ENCODE results near the gene RIMBP2.
A peak's percentile ranks its signal among the peaks of the same experiment; 100 is the strongest.

Gene RIMBP2

GRCh38 chr12:130560321-130560720 is 155.8 kb downstream of the RIMBP2 start:
- no peak for DNase-seq

- DNase-seq = no peak
Measured at GRCh38 chr12:130559806-130560205, 156.3 kb downstream of the RIMBP2 start.

- no peak for DNase-seq
Measured at GRCh38 chr12:130557886-130558765, 158.0 kb downstream of the RIMBP2 start.

GRCh38 chr12:130557201-130557600 is 158.9 kb downstream of the RIMBP2 start:
- no peak for DNase-seq

GRCh38 chr12:130556486-130557055 is 159.5 kb downstream of the RIMBP2 start:
- DNase-seq = no peak

GRCh38 chr12:130555628-130556485 is 160.2 kb downstream of the RIMBP2 start:
- DNase-seq = peak; percentile 87

GRCh38 chr12:130555221-130555620 is 160.9 kb downstream of the RIMBP2 start:
- DNase-seq = no peak

GRCh38 chr12:130552483-130552996 is 163.6 kb downstream of the RIMBP2 start:
- DNase-seq = no peak

GRCh38 chr12:130549361-130549760 is 166.7 kb downstream of the RIMBP2 start:
- no peak for DNase-seq

GRCh38 chr12:130547480-130548155 is 168.5 kb downstream of the RIMBP2 start:
- no peak for DNase-seq

GRCh38 chr12:130546494-130546893 is 169.6 kb downstream of the RIMBP2 start:
- no peak for DNase-seq

- no peak for DNase-seq
Measured at GRCh38 chr12:130545475-130545874, 170.6 kb downstream of the RIMBP2 start.

GRCh38 chr12:130540376-130540775 is 175.7 kb downstream of the RIMBP2 start:
- DNase-seq = no peak

- no peak for DNase-seq
Measured at GRCh38 chr12:130538343-130539095, 177.6 kb downstream of the RIMBP2 start.

- no peak for DNase-seq
Measured at GRCh38 chr12:130537655-130538054, 178.4 kb downstream of the RIMBP2 start.

- no peak for DNase-seq
Measured at GRCh38 chr12:130537051-130537450, 179.0 kb downstream of the RIMBP2 start.

GRCh38 chr12:130530429-130530828 is 185.7 kb downstream of the RIMBP2 start:
- DNase-seq = no peak

GRCh38 chr12:130529781-130530180 is 186.3 kb downstream of the RIMBP2 start:
- no peak for DNase-seq

GRCh38 chr12:130527239-130527638 is 188.9 kb downstream of the RIMBP2 start:
- no peak for DNase-seq

GRCh38 chr12:130526813-130527212 is 189.3 kb downstream of the RIMBP2 start:
- DNase-seq = no peak

GRCh38 chr12:130525384-130526172 is 190.5 kb downstream of the RIMBP2 start:
- no peak for DNase-seq
